ENCODE data around the gene SMARCA4. TPM values are rescaled to one million over a fixed set of nuclear protein-coding genes. Genes with fewer than 3 reads are reported as not detected.

SMARCA4 gene
- total RNA-seq, 4 donors from 2014 or later = 78.4 to 115 (median 81.7) TPM

GRCh38 chr19:11025445-11025844 is 64.6 kb downstream of the SMARCA4 start:
- no peak overlapping the region for H3K4me3 ChIP-seq (ENCODE audit: low read depth, poor library complexity, severe bottlenecking)
- 80 to 81% methylated on average over 18 of the region's 18 CpGs for WGBS, 2 donors
- no peak for DNase-seq (ENCODE audit: low spot score in 2 of 2)
- TF ChIP-seq POLR2A (IDR thresholded peaks at IDR 0.05) (no peak), CTCF (IDR thresholded peaks at IDR 0.05) (no peak)
- intact Hi-C loops (cut with DNase I; ENCODE audit: low total_unique reads) = no loop called here

- no peak for TF ChIP-seq CTCF (IDR thresholded peaks at IDR 0.05)
- no peak for TF ChIP-seq POLR2A (IDR thresholded peaks at IDR 0.05)
- DNase-seq (ENCODE audit: low spot score in 2 of 2) = no peak
- no peak overlapping the region for H3K4me3 ChIP-seq (ENCODE audit: low read depth, poor library complexity, severe bottlenecking)
- intact Hi-C loops (cut with DNase I; ENCODE audit: low total_unique reads) = no loop called here
- WGBS, 2 donors = 89 to 93% methylated on average over 16 of the region's 16 CpGs
Observed at GRCh38 chr19:11025997-11026396, 65.2 kb downstream of the SMARCA4 start.

- WGBS, 2 donors = 80 to 89% methylated on average over 10 to 14 of the region's 14 CpGs
- TF ChIP-seq POLR2A (IDR thresholded peaks at IDR 0.05) (no peak), CTCF (IDR thresholded peaks at IDR 0.05) (no peak)
- DNase-seq (ENCODE audit: low spot score in 2 of 2) = no peak
- H3K4me3 ChIP-seq (ENCODE audit: low read depth, poor library complexity, severe bottlenecking) = no peak overlapping the region
- intact Hi-C loops (cut with DNase I; ENCODE audit: low total_unique reads) = no loop called here
Observed at GRCh38 chr19:11027381-11027780, 66.6 kb downstream of the SMARCA4 start.

- TF ChIP-seq CTCF (IDR thresholded peaks at IDR 0.05) = no peak
- no peak for TF ChIP-seq POLR2A (IDR thresholded peaks at IDR 0.05)
- 97 to 100% methylated on average over 2 to 4 of the region's 4 CpGs for WGBS, 2 donors
- DNase-seq (ENCODE audit: low spot score in 2 of 2) = no peak
- H3K4me3 ChIP-seq (ENCODE audit: low read depth, poor library complexity, severe bottlenecking) = no peak overlapping the region
- intact Hi-C loops (cut with DNase I; ENCODE audit: low total_unique reads) = no loop called here
Observed at GRCh38 chr19:11028146-11028545, 67.3 kb downstream of the SMARCA4 start.

GRCh38 chr19:11031421-11032070 is 70.7 kb downstream of the SMARCA4 start:
- no peak for DNase-seq (ENCODE audit: low spot score in 2 of 2)
- 92 to 93% methylated on average over 21 of the region's 21 CpGs for WGBS, 2 donors
- intact Hi-C loops (cut with DNase I; ENCODE audit: low total_unique reads) = no loop called here
- no peak overlapping the region for H3K4me3 ChIP-seq (ENCODE audit: low read depth, poor library complexity, severe bottlenecking)
- TF ChIP-seq CTCF (IDR thresholded peaks at IDR 0.05) = no peak
- TF ChIP-seq POLR2A (IDR thresholded peaks at IDR 0.05) = no peak

GRCh38 chr19:11033251-11033650 is 72.4 kb downstream of the SMARCA4 start:
- DNase-seq (ENCODE audit: low spot score in 2 of 2) = no peak
- intact Hi-C loops (cut with DNase I; ENCODE audit: low total_unique reads) = no loop called here
- H3K4me3 ChIP-seq (ENCODE audit: low read depth, poor library complexity, severe bottlenecking) = no peak overlapping the region
- 93% methylated on average over 22 of the region's 22 CpGs for WGBS, 2 donors
- no peak for TF ChIP-seq POLR2A (IDR thresholded peaks at IDR 0.05)
- TF ChIP-seq CTCF (IDR thresholded peaks at IDR 0.05) = no peak

Data from lower leg skin (tissue), 4 donors.